HG03175 (cell line): ENCODE results near the gene JAKMIP1.
A peak's percentile ranks its signal among the peaks of the same experiment; 100 is the strongest.
"Not testable (repeated sequence)": the region's sequence is repeated elsewhere in the genome, so short reads cannot be mapped to it uniquely, and the experiment has no call there.

Experiments used
- ATAC-seq: cut with Tn5 transposase; IDR thresholded peaks from one replicate; pipeline ENCODE4 v1.9.1; 2021; ENCODE audit warnings: mild to moderate bottlenecking, moderate library complexity; ENCODE audit not compliant: unreplicated experiment

Gene JAKMIP1

DNA sequence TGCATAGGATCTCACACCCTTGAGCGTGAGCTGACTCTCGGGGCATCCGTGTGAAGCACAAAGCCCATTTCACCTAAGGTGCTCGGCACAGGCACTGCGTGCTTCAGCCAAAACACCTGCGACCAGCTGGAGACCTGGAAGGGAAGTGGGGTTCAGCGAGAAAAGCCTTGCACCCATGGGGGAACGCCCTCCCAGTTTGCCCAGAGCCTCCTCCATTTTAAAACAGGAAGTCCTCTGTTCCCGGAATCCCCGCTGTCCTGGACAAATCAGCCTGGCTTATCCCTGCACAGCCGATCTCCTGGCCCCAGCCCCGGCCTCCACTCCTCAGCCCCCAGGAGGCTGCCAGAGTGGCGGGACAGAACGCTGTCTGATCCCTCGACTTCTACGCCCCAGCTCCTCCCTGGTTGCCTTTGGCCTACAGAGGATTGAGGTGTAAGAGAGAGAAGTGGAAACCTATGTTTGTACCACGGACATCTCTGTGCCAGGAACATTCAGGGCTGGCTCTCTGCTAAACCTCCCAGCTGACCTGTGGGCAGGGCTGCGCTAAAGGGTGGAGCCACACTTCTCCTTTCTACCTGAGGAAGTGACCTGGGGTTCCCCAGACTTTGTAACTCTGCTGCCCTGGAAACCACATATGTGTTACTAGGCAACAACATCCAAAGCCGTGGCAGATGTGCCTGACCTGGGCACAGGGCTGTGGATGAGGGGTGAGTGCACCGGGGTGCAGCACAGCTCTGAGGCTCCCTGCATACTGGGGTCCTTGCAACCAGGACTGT lies 178.3 kb downstream of the JAKMIP1 start:
- no peak for ATAC-seq

- ATAC-seq: no peak
Observed at GRCh38 chr4:6020613-6021012, 179.7 kb downstream of the JAKMIP1 start.

DNA sequence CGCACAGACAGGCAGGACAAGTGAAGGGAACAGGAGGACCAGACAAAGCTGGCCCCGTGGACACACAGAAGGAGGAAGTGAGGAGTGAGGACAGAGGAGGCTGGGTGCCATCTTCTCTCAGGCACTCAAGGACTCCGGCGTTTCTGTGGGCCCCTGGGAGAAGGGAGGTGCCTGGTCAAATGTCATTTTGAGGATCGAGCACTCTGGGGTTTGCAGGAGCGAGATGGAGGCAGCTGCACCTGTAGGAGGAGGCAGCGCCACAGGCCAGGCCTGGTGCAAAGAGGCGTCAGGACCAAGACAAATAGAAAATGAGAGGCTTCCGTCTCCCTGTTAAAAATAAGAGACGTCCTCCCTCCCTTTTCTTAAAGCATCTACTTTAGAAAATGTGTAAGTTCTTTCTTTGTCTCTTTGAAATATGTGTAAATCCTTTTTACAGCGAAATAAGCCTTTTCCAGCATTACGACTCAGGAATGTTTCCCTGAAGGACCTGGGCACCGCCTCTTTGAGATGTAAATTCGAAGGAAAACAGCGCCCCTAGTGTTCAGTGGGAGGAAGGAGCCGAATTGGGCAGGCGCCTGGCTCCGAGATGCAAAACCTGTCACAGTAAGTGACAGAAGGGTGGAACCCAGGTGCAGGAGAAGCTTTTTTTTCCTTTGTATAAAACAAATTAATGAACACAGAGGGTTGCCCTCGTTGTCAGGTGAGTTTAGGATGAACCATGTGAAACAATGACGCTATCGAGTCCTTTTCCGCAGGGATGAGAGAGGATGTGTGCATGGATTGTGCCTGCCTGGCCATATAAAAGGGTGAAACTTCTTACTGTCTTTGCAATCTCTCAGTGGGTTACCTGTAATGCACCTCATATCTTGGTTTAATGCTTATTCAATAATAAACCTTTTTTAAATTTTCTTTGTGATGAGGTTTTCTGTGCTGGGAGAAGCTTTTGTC lies 180.8 kb downstream of the JAKMIP1 start:
- ATAC-seq: peak; percentile 57

GRCh38 chr4:6018331-6018730 lies 182.0 kb downstream of the JAKMIP1 start, which contains the start of gene C4orf50:
Gene C4orf50 (minus strand): TSS chr4:6018431.
- no peak for ATAC-seq

- no peak for ATAC-seq
Observed at GRCh38 chr4:6017800-6018199, 182.5 kb downstream of the JAKMIP1 start.

DNA sequence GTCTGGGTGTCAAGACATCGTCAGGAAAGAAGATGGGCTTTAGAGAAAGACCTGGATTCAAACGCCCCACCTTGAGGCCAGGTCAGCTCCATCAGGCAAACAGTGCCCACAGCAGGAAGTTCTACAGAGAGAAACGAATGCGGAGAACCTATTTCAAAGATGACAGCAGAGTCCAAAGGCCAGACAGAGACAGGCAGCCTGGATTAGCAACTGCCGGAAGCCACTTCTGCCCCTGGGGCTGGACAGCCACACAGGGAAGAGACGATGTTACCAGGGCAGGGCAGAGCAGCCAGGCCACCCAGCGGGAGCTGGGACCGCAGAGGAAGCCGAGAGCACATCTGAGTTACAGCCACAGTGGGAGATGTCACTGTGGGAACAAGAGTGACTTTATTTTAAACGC lies 183.3 kb downstream of the JAKMIP1 start:
- ATAC-seq: no peak

GRCh38 chr4:6013564-6013963 lies 186.8 kb downstream of the JAKMIP1 start:
- no peak for ATAC-seq

DNA sequence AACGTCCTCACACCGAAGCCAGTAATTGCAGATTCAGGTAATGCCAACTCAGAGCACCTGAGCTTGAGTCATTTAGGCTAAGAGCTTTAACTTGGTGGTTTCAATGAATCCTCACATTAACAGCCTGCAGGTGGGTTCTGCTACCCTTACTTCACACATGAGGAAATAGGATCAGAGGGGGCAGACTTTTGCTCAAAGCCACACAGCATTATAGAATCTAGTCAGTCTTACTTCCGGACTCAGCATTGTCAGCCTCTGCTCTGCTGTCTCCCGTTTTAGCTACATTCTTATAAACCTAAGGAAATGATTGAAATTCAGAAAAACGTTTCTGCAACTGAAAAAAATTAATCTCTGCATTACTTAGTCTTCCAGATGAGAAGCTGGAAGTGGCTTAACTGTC lies 188.1 kb downstream of the JAKMIP1 start:
- no peak for ATAC-seq

DNA sequence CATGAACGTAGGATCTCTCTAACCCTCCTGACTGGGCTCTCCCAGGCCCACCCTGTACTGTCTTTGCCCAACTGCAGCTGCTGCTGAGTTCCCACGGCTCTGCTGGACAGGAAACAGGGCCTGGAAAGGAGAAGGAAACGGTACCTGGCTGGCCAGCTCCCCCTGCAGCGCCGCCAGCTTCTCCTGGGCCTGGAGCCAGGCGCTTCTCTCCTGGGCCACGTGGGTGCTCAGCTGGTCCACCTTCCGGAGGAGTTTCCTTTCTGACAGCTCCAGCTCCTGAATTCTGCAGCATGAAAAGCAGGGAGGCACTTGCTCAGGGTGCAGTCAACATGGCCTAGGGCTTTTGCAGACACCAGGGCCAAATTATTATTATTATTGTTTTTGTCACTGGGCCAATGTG lies 188.7 kb downstream of the JAKMIP1 start:
- ATAC-seq: no peak

DNA sequence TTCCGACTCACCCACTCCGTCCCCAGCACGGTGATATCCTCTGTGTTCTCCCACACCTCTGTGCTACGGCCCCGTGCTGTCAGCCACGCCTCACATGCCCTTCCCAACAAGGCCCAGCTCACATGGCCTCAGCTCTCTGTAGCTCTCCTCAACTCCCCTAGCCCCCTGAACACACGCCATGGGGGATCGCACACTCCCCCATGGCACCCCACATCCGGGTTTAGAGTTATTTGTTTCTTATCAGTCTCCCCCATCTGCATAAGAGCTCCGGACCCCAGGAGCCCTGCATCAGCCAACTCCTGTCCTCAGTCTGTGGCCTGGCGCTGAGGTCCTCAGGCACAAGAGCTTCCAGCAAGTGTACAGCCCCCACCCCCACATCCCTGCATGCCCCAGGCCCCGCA lies 189.1 kb downstream of the JAKMIP1 start:
- ATAC-seq: no peak

DNA sequence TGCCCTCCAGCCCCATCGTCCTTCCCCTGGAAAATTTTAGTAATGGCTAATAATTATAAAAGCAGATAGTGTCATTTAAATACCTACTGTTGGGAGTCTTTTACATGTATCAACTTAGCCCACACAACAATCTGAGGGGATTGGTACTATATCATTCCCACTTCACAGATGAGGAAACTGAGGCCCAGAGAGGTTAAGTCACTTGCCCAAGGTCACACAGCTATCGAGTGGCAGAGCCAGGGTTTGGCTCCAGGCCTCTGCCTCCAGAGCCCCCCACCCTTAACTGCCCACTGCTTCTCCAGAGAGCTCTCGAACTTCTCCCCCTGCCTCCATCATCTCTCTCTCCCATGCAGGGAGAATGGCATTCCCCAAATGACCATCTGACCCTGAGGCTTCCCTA lies 189.6 kb downstream of the JAKMIP1 start:
- ATAC-seq: no peak

DNA sequence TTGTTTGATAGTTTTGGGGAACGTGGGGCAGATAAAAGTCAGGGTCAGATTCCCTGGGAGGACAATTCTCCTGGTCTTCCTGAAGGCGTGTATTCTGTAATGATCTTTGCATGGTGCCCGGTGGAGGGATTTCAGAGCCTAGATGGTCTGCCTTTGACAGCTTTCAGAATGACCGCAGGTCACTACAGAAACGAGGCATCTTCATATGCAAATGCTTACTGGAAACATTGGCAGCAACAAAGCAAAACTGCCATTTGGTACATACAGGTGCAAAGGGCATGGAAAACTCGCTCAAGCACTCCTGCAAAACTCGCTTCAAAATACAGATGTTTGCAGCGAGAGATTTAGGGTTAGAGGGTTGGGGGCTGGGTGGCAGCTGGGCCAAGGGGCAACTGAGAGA lies 190.9 kb downstream of the JAKMIP1 start:
- ATAC-seq: no peak

DNA sequence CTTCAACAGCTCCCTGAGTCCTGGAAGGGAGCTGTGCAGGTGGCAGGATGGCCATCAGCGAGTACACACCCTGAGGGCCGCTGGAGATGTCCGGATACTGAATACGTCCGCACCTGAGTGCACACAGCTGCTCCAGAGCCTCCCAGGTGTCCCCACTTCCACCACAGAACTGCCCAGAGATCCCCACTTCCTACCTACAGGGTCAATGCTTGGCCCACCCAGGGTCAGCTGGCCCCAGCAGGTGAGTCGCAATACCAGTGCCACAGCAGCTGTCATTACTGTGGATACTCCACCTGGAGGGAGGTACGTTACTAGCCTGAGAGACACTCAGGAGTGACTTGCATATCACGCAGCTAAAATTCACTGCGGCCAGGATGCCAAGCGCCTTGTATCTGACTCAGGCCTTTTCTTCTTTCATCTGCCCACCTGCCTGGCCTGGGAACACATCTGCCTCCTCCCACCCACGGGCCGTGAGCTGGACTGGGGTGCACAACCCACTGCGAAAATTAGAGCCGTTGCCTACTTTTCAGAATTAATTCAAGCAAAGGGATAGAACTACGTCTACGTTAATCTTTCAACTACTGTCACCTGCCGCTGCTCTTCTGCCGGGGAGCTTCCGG lies 191.5 kb downstream of the JAKMIP1 start:
- ATAC-seq: no peak

- ATAC-seq: no peak
Observed at GRCh38 chr4:6008092-6008551, 192.2 kb downstream of the JAKMIP1 start.

DNA sequence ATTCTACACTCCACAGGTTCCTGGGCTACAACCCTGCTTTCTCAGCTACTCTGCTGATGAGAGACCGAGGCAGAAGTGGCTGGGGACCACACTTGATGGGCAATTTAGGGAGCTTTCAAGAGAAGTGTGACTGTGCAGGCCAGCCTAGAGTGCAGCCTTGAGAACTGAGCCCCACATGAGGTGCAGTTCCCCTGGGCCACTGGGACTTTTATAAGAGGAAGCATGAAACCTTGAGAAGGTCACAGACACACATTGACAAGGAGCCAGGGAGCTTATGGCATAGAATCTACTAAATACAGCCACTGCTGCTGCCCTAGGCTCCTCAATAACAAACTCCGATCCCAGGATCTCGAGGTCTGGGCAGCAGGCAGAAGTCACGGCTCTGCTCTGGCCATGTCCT lies 195.2 kb downstream of the JAKMIP1 start:
- no peak for ATAC-seq

GRCh38 chr4:6003485-6003884 lies 196.9 kb downstream of the JAKMIP1 start:
- ATAC-seq: not testable (repeated sequence)

GRCh38 chr4:6002926-6003325 lies 197.4 kb downstream of the JAKMIP1 start:
- ATAC-seq: no peak

DNA sequence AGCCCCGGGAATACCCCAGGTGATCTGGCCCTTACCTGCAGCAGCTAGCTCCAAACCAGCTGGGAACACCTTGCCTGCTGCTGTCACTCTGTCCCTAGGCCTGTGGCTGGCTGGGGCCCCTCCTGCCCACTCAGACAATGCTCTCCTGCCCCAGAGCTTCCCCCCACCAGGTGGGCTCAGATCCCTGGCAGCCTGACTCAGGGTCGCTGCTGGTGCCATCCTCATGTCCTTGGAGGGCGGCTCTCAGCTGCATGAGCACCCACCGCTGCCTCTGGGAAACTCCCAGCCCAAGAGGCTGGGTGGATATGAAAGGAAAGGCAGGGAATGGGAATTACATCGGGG lies 197.9 kb downstream of the JAKMIP1 start:
- no peak for ATAC-seq

GRCh38 chr4:6001680-6002491 lies 198.5 kb downstream of the JAKMIP1 start:
- ATAC-seq: no peak

GRCh38 chr4:5999830-6000365 lies 200.5 kb downstream of the JAKMIP1 start:
- ATAC-seq: no peak
